HG02840 (cell line): ENCODE results near the gene GEN1.
A peak's percentile ranks its signal among the peaks of the same experiment; 100 is the strongest.
"Not testable (repeated sequence)": the region's sequence is repeated elsewhere in the genome, so short reads cannot be mapped to it uniquely, and the experiment has no call there.

Source experiments
- ATAC-seq: cut with Tn5 transposase; IDR thresholded peaks from one replicate; pipeline ENCODE4 v1.9.1; 2021; ENCODE audit warnings: mild to moderate bottlenecking, moderate library complexity, moderate number of reproducible peaks; ENCODE audit not compliant: unreplicated experiment, low FRiP score

Gene GEN1

DNA sequence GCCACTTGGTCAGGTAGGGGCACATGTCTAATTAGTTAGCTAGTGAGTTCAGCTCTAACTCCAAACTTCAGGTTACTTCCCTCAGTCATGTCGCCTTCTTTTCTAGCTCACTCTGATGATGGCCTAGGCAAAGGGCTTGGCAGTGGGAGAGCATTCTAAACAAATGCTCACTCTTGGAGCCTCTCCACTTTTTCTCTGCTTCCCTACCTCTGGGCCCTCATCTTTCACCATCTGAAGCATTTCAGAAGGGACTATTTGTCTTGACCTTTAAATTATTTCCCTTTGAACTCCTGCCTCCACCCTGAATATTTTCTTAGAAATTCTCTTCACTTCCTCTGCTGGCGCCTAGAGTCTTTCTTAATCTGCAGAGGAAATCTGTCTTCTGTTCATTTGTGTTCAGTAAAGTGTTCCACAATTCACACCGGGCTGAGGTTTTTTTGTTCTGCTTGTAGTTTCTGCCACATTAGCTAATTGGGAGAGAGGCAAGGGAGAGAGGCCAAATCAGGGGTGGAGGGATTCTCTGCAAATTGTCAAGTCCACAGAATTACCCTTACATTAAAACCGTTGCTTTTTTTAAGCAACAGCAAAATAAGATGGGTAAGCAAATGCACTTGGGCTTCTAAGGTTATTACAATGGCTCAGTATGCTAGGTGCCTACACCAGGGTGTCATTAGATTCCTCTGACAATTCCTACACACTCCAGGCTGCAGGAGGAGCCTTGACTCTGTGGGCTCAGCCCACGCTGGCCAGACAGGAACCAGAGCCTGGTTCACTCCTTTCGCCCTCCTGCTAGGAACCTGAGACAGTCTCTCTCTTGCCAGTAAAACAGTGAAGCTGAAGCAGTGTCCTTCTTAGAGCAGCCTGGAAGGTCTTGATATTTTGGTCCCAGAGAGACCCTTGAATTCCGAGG is 67.9 kb downstream of the GEN1 start:
- no peak for ATAC-seq

DNA sequence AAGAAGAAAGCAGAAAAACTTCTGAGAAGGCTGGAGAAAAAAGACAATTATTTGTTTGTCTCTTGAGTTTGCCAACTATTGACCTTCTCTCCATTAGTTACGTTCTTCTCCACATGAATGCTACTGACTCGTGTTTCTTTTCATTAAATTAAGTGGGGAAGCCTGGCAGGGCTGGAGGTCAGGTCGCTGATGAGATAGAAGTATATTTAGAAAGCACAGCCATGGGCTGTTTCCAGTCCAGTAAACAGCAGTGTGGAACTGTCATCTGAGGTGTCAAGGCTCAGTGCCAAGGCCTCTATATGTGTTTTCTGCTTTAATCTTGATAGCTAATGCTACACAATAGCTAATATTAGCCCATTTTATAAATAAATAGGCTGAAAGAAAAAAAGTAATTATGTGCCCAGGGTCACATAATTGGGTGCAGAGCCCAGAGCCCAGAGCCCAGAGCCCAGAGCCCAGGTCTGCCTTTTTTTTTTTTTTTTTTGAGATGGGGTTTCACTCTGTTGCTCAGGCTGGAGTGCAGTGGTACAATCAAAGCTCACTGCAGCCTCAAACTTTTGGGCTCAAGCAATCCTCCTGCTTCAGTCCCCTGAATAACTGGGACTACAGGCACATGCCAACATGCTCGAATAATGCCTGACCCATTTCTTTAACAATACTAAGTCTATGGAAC is 68.6 kb downstream of the GEN1 start:
- ATAC-seq, result no peak

DNA sequence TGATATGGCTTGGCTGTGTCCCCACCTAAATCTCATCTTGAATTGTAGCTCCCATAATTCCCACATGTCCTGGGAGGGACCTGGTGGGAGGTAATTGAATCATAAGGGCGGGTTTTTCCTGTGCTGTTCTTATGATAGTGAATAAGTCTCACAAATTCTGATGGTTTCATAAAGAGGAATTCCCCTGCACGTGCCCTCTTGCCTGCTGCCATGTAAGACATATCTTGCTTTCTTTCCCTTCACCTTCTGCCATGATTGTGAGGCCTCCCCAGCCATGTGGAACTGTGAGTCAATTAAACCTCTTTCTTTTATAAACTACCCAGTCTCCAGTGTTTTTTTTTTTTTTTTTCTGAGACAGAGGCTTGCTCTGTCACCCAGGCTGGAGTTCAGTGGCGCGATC is 69.7 kb downstream of the GEN1 start:
- ATAC-seq, result not testable (repeated sequence)

DNA sequence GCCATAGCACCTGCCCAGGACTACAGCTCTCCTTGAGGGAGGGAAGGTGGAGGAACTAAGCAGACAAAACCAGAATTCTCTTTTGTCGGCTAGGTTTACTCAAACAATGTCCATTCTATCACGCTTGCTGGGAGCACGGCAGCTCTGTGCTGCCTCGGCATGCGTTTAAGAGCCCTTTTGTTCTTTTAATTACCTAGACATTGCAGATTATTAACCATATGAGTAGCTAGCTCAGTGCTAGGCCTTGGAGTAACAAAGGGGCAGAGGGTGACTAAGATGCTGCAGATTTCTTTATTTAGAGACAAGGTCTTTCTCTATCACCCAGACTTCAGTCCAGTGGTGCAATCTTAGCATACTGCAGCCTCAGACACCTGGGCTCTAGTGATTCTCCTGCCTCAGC is 73.4 kb downstream of the GEN1 start:
- no peak for ATAC-seq

DNA sequence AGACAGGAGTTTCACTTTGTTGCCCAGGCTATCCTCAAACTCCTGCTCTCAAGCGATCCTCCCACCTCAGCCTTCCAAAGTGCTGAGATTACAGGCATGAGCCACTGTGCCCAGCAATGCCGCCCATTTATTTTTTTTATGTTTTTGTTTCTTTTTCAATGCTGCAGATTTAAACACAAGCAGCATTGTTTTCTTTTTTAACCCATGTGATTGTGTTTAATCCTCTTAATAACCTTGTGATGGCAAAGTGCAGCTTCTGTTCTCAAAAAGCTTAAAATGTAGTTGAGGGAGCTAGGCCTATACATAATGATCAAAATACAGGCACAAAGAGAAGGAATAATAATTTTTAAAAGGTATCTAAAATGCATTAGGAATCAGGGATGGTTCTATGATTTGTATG is 73.8 kb downstream of the GEN1 start:
- no peak for ATAC-seq

DNA sequence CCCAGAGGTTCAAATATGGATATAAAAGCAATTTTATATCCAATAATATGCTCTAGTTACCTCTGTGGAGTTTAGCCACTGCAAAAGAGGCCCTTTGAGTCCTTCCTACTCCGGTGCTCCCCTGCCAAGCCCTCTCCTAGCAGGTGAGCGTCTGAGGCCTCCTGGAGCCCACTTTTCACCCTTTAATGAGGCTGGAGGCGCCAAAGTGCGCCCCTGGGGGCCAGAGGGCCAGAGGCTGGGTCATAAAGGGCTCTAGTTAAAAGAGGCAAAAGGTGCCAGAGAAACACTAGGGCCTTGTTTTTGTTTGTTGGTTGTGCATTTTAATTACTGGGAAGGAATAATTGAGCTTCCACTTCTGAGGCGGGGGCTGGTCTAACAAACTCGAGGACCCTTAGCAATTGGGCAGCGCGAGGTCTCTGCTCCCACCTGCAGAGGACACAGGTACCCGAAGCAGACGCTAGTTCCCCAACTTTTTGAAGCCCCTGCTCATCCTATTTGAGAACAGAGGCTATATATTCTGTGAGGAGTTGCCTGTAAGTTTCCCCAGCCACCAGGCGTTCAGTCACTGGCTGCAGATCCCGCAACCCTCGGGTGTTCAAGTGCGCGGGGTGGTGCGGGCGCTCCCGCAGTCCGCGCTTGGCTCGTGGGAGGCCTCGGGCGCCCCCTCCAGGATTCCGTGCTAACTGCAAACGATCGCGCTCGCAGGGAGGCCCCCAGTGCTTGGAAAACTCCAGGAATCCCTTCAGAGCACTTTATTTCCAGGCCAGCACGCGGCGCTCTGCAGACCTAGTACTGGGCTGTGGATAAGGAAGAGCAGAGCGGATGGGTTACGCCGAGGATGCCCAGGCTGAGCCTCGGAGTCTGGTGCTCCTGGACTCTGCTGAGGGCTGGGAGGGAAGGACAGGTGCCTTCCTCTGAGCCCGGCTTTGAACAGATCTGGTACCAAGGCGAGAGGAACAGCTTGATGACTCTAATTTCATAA is 76.4 kb downstream of the GEN1 start:
- peak; percentile 73 for ATAC-seq

DNA sequence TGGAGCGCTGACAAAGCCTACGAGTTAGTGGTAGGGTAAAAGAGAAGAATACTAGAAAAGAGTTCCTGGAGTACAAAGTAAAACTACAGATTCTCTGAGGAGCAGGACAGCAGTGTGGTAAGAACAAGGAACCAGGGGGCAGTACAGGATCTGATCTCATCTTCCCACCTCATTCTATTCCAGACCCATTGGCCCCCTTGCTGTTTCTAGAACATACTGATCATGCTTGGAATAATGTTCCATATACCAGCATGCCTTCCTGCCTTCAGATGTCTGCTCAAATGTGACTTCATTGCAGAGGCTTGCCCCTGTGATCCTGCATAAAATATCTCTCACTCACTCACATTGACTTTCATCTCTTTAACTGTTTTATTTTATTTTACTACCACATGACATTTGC is 81.6 kb downstream of the GEN1 start:
- ATAC-seq, result no peak
